CD4-positive, alpha-beta T cell treated with Interleukin-15 for 1 hour (primary cell): ENCODE measurements around the gene UBE3C.

Experiments used
- DNase-seq: peaks from one replicate; pipeline ENCODE4 v3.0.0-alpha.2; 2020

The UBE3C gene

DNA sequence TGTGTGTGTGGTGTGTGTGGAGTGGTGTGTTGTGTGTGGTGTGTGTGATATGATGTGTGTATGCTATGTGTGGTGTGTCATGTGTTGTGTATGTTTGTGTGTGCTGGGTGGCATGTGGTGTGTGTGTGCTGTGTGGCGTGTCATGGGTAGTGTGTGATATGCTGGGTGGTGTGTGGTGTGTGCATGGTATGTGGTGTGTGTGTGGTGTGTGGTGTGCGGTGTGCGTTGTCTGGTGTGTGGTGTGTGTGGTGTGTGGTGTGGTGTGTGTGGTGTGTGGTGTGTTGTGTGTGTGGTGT lies 160.5 kb downstream of the UBE3C start:
- no peak for DNase-seq

- DNase-seq = peak; percentile 74
These were observed 161.1 kb downstream of the UBE3C start for GRCh38 chr7:157299613-157300368.

GRCh38 chr7:157300369-157300825 lies 161.7 kb downstream of the UBE3C start:
- no peak for DNase-seq

DNA sequence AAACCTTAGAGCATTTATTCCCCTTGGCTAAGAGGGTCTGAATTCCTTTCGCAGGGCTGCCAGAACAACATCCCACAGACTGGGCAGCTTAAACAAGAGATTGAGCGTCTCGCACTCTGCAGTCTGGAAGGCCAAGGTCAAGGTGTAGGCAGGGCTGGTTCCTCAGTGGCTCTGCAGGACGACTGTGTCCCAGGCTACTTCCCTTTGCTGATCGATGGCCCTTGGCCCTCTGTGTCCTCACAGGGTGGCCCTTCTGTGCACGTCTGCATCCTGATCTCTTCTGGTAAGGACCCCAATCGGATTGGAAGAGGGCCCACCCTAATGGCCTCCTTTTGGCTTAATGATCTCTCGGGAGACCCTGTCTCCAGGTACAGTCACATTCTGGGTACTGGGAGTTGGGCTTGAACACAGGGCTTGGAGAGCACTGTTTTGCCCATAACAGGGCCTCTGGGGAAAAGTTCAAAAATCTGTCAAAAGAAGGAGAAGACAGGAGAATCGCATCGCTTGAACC lies 162.9 kb downstream of the UBE3C start:
- DNase-seq = no peak

DNA sequence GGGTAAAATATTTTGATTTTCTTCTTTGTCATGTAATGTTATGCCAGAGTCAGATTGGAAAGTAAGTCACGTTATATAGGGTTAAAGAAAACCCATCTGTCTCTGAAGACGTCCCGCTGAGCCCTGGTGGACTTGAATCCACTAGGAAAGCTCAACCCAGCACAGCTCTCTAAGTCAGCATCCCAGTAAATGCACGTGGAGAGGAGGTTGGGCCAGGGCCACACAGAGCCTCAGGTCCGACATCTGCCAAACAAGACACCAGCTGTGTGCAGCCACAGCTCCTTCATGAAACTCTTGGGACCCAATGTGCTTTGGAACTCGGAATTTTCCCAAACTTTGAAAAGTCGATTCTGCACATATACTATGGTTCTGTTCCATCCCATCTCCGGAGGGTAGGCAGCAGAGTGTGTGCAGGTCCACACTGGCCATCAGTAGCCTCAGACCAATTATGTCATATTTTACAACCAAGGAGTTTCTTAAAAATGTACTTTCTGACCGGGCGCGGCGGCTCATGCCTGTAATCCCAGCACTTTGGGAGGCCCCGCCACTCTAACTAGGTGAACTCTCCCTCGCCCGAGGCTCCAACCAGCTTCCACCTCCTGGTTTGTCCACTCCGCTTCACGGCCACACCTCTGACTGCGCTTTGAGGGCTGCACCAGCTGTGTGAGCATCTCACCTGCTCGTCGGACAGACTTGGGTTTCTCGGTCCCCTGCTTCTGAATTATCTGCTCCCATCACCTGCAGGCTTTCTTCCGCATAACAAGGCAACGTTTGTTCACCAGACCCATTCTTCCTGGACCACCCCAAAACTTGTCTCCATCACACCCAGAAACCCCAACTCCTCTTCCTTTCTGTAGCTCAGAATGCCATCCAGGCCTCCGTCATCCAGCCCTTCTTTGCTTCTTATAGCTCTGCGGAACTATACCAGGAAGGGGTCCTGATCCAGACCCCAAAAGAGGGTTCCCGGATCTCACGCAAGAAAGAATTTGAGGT lies 168.4 kb downstream of the UBE3C start:
- no peak for DNase-seq

DNA sequence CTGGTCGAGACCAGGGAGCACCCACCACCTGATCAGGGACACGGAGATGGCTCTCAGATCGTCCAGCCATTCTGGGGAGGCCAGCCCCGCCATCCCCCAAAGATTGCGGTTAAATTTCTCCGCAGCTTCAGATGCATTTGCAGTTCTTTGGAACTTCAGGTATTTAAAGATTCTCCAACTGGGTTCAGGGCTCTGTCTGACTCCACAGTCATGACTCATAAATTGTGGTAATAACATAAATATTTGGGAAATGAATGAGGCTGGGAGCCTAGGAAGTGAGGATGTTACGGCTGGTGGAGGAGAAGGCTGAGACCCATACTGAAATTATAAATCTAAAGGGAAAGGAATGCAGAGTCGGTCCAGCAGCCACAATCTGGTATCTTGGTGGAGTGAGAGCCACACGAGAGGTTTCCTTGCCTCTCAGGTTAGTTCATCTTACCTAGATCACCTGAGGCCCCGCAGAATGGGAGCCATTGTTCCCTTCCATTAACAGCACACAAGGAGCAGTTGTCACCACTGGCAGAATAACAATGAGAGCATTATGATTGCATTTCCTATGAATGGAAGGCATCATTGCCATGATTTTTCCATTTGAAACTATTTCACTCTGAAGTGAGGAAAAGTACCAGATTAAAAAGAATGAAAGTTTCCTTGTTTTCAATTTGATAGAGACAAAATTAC lies 171.4 kb downstream of the UBE3C start:
- DNase-seq = no peak

- no peak for DNase-seq
These were observed 172.0 kb downstream of the UBE3C start for GRCh38 chr7:157310676-157311185.

- DNase-seq = no peak
These were observed 174.2 kb downstream of the UBE3C start for GRCh38 chr7:157312941-157313340.

DNA sequence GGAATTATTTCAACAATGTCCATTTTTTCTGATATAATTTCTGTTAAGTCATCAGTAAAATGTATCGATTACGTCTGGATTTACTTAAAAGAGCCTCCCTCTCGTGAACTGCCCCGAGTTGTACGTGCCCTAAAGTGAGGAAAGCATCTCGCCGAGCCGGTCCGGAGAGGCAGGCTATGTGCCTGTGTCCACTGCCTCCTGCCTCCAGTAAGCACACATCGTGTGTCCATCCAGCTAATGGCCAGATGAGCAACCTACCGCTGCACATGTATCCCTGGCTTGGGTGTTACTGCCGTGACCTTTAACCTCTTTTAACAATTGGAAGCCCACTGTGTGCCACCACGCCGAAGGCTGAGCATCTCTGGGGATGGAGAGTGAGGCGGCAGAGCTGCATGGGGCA lies 174.9 kb downstream of the UBE3C start:
- DNase-seq = no peak

DNA sequence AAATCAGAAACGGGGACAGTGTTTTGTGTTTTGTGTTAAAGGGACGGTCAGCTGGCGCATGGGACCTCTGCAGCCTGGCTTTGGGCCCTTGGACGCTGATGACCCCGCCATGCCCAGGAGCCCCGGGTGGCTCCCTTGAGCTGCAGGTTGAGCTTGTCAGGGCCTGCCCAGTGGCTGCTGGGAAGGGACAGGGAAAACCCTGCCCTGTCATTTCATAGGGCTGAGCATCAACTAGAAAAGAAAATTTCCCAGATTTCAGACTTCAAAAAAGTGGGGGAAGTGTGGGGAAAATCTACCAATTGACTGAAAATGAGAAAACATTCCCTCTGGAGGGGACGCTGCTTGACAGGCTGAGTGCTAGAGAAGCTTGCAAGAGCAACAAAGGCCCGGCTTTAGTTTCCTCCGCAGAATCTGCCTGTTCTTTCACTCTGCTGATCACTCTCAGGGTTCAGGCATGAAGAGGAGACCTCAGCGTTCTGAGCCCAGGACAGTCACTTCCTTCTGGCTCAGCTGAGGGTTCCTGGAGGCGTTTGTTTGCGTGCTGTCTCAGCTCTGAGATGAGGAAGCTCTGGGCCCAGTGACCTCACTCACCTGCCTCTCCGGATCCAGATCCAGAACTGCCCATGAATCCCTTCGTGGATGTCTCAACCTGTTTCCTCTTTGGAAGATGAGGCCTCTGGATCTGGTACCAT lies 179.4 kb downstream of the UBE3C start:
- peak; percentile 54 for DNase-seq
